Suprapubic skin (tissue), 4 donors: Measurements from ENCODE around the gene GSAP.

Experiments used
- CTCF ChIP-seq, 2 donors: fragments of 200-600 bp in 1 of 2; fragments of 450-650 bp in 1 of 2; sonication (generic) in 1 of 2; IDR thresholded peaks; one replicate each; pipeline ENCODE4 v1.5.1; 2016 to 2019; ENCODE audit warnings: antibody characterized with exemption in 2 of 2, mild to moderate bottlenecking in 1 of 2, moderate library complexity in 1 of 2
- EP300 ChIP-seq: sonication (generic); formaldehyde crosslinking; IDR thresholded peaks from one replicate; pipeline ENCODE4 v1.6.1; 2017; ENCODE audit warnings: antibody characterized with exemption
- POLR2AphosphoS5 ChIP-seq, 3 donors: sonication (generic); formaldehyde crosslinking; IDR thresholded peaks; one replicate each; pipeline ENCODE4 v1.6.1; 2017; ENCODE audit warnings: antibody characterized with exemption in 3 of 3

- TF ChIP-seq CTCF (IDR thresholded peaks at IDR 0.05): no peak
- no peak for TF ChIP-seq EP300
- TF ChIP-seq POLR2AphosphoS5 (IDR thresholded peaks at IDR 0.05): no peak
Observed at GRCh38 chr7:77337456-77337990, 78.6 kb downstream of the GSAP start.
